ENCODE measurements around the gene PCGF2.
"Not testable (repeated sequence)": the region's sequence is repeated elsewhere in the genome, so short reads cannot be mapped to it uniquely, and the experiment has no call there.

Gene PCGF2

DNA sequence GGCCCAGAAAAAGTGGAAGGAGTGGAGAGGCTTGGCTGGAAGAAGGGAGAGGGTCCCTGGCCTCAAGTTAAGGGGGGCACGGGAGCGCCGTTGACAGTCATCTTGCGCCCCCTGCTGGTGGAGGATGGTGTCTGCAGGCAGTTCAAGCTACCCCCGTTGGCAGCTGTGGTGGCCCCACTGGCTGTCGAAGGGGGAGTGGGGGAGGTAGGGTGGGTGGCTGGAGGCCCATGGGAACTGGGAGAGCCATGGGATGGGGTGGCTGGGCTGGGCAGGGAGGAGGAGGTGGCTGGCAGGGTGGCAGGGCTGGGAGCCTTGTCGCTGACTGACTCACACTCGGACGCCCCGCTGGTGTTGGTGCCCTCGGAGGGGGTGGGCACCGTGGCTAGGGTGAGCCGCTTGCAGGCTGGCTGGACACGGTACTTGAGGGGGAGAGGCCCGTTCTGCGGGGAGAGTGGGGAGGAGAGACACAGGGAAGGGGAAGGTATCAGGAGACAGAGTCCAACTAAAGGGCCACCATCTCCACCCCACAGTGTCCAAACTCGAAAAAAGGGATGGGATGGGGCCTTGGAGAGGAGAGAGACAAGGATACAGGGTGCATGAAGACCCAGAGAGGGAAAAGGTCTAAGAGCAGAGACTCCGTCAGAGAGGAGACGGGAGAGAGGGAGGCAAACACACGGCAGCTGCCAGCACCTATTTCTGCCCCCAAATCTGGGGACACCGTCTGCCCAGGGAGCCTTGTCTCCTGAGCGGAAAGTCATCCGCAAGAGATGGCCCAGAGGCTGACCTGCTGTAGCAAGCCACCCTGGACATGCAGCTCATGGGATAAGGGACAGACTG lies 12.8 kb downstream of the PCGF2 start:
- DNase-seq (ENCODE audit: low read depth): peak; percentile 65

DNA sequence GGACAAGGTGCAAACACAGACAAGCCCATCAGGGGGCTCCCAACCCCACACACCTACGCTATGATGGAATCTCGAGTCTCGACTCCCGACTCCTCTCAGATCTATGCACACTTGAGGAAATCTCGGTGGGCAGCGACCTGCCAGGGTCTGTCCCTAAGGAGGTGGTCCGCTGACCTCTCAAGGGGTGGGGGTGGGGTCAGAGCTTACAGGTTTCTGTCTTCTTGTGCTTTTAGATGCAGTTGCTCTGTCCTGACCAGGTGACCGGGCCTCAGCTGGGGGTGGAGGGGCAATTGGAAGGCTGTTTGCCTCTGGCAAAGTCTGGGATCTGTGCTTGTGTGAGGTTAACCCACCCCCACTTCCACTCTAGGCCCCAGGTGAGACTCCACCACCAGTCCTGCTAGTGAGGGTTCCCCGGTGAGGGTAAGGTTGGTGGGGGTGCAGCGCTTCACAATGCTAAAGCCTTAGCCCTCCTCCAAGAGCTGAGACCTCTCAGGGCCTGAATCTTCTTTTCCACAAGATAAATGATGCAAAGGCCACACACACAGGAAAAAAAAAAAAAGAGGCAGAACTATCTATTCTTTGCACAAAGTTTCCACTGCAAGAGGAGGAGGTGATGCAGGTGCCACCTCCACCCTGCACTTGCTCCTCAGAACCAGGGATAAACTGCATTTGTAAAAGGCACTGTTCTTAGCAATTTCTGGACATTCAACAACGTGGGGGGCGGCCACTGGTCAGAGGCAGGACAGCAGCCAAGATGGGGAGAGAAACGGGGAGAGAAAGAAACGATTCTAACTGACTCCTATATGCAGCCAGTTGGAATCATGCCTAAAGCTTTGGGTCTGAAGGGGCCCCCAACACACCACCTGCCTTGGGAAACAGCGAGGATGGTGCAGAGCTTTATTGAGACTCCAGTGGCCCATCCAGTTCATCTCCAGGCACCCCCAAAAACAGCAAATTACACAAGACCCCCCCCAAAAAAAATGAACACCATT lies 13.9 kb downstream of the PCGF2 start:
- no peak for DNase-seq (ENCODE audit: low read depth)

- no peak for DNase-seq (ENCODE audit: low read depth)
Observed at GRCh38 chr17:38733282-38733981, 14.7 kb downstream of the PCGF2 start.

DNA sequence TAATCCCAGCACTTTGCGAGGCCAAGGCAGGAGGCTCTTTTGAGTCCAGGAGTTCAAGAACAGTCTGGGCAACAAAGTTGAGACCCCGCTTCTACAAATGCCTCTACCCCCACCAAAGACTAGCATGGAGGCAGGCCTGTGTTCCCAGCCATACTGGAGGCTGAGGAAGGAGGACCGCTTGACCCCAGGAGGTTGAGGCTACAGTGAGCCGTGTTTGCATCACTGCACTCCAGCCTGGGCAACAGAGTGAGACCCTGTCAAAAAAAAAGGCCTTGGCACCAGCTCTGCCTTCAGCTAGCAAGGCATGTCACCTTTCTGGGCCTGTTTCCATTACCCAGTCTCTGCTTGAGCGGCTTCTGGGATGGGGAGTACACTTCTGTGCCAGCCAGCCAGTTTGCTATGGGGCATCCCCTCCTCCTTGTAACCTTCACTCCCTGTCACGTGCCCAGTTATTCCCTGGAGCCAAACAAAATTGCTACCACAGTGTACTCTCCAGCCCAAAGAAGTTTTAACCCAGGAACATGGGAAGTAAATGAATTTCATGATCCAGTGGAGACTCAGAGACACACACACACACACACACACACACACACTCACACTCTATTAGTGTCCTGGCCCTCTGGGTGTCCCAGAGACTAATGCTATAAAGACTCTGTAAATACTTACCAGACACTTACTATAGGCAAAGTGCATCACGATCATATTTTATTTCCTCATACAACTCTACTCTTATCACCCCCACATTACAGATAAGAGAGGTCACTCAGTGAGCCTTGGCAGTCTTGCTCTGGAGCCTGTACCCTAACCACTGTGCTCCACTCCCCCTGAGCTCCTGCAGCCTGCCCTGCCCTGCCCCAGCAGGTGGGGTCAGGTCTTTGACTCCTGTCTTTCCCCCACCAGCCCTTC lies 15.5 kb downstream of the PCGF2 start:
- DNase-seq (ENCODE audit: low read depth): no peak

DNA sequence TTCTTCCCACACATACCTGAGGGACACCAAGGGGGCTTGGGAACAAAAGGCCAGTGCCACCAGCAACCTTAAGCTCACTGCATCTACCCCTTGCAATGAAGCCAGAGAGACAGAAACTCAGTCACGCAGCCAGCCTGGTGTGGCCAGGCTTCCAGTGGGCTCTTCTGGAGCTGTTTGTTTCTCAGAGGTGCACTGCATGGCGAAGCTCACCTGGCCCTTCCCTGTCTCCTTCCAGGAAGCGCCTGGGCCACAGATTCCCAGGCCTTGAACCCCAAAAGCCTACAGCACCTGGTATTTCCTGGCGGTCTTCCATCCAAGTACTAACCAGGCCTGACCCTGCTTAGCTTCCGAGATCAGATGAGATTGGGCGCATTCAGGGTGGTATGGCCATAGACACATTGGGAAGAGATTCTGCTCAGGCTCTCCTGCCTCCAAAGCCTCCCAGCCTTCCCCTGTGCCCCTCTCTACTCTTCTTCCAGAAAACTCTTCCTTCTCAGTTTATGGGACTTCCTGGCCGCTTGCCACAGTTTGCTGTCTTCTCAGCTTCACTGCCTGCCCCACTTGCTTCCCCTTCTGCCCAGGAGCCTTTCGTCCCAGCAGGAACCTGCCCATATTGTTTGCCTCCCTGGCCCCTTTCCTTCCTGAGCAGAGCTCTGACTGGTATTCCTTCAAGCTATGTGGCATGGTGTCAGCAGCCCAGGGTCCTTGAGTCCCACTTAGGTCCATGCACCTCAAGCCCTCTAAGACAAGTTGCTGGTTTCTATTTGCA lies 16.4 kb downstream of the PCGF2 start:
- no peak for DNase-seq (ENCODE audit: low read depth)

- DNase-seq (ENCODE audit: low read depth): no peak
Observed at GRCh38 chr17:38730526-38731379, 17.4 kb downstream of the PCGF2 start.

DNA sequence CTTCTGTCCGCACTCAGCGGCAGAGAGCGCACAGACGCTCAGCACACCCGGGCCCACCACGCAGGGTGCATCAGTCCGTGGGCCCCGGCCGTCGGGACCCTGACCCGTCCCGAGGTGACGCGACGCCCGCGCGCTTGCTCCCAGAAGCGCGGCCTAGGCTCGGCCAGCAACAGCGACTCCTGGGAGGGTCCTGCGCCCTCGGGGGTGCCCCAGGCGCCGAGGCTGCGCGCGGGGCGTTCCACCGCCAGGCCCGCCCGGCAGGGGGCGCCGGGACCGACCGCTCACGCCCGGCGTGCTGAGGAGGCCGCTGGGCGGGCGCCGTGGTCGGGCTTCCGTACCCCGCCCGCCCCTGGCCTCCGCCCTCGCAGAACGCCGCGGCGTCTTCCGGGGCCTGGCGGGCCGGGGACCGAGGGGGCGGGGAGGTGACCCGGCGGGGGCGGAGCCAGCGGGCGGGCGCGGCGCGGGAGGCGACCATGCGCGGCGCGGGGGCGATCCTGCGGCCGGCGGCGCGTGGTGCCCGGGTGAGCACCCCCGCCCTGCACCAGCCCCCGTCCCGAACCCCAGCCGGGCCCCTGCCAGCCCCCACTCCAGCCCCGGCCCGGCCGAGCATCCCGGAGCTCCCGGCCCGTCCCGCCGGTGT lies 18.1 kb downstream of the PCGF2 start, which contains the start of gene CISD3:
Gene CISD3 (plus strand): TSS at position 456 of the 640 bp plus-strand sequence. CDS start 18 bp downstream, at position 474.
- peak; percentile 63 for DNase-seq (ENCODE audit: low read depth)

DNA sequence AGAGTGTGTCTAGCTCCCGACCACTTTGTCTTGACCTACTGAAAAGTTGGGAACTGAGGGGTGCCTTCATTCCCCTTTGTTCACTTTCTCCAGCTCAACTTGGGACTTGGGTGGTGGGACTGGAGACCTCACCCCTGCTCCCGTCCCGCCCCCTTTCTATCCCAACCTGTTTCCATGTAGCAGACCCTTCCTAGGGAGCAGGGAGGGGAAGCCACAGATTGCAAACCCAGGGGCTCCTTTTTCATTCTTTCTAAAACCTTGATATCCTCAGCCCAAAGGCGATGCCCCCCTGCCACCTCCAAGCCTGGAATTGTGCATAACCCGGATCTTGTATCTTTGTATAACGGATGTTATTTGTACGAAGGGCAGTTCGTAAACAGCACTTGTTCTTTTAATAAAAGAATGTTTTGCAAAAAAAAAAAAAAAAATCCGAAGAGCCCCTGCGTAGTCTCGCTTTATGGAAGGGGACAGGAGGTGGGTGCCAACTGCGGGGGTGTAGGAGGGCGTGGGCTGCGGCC lies 18.7 kb downstream of the PCGF2 start:
- no peak for DNase-seq (ENCODE audit: low read depth)

DNA sequence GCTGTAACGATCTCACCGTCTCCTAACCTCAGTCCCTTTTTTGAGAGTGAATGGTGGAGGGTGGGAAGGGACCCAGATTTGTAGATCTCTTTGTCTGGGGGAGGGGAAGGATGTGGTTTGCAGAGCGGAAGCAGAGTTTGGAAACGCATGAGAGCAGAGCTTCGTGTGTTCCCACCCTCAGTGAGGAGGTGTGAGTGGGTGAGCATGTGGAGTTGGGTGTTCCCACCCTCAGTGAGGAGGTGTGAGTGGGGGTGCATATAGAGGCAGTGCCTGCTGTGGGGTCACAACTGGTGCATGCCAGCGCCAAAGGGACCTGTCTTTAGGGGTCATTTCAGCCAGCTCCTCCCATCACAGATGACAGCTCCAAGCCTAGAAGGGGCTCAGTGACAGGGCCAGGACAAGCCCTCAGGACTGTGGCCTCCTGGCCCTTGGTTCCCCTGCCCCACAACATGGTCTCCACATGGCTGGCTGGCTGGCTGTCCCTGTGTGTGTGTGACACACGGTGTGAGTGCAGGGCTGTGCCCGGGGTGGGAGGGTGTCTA lies 19.8 kb downstream of the PCGF2 start:
- peak; percentile 24 for DNase-seq (ENCODE audit: low read depth)

- DNase-seq (ENCODE audit: low read depth): peak; percentile 30
Observed at GRCh38 chr17:38727736-38728135, 20.4 kb downstream of the PCGF2 start.

DNA sequence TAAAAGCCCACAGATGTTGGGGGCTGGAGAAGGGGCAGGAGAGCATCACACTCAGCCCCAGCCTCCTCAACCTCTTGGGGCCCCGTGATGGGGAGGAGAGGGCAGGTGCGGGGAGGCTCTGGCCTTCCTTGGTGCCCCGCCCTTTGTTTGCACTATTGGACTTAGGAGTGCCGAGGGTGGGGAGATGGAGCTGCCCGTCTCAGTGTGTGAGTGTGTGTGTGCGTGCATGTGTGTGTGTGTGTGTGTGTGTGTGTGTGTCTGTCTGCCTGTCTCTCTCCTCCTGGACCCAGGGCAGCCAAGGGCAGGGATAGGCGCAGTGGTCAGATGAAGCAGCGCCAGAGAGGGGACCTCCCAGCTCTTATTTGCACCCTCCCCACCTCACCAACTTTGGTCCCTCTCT lies 22.0 kb downstream of the PCGF2 start:
- not testable (repeated sequence) for DNase-seq (ENCODE audit: low read depth)

DNA sequence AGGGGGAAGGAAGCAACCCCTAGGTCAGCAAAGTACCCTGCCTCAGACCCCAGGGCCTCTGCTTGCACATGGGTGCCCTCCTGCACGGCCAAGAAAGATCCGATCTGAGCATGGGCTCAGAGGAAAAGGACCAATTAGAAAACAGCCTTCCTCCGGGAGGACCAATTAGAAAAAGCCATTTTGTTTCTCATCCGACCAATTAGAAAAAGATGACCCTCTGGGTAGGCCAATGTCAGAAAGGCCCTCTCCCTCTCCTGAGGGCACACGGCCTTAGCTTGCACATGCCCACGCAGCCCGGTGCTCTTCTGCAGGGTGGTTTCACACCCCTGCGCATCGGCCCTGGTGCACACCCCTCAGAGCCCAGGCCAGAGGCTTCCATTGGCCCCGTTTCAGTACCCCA lies 23.1 kb downstream of the PCGF2 start:
- DNase-seq (ENCODE audit: low read depth): no peak

GRCh38 chr17:38724337-38724988 lies 23.7 kb downstream of the PCGF2 start:
- DNase-seq (ENCODE audit: low read depth): no peak

GRCh38 chr17:38721802-38722201 lies 26.3 kb downstream of the PCGF2 start:
- DNase-seq (ENCODE audit: low read depth): no peak

DNA sequence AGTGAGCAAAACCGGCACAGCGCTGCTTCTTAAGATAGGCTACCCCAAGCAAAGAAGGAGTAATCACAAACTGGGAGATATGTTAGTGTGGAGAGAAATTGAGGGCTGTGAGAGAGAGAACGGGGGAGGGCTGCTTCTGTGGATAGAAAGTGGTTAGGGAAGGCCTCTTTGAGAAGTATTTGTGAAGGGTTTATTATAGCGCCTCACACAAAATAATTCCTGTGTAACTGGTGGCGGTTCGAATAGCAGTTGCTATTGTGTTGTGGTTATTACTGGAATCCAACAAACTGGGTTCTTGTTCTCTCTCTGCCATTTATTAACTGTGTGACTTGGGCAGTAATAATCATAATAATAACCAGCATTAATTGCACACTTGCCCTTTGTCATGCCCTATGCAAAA lies 27.2 kb downstream of the PCGF2 start:
- DNase-seq (ENCODE audit: low read depth): no peak

GRCh38 chr17:38719943-38720641 lies 28.0 kb downstream of the PCGF2 start:
- no peak for DNase-seq (ENCODE audit: low read depth)

GRCh38 chr17:38719289-38719942 lies 28.7 kb downstream of the PCGF2 start:
- no peak for DNase-seq (ENCODE audit: low read depth)

Data from stimulated activated CD8-positive, alpha-beta memory T cell treated with anti-CD3 and anti-CD28 coated beads, Interleukin-7, amount 100 ng/mL, for 24 hours (primary cell).